HG02938 (cell line): ENCODE measurements around the gene KRT72.

Experiments
- ATAC-seq: cut with Tn5 transposase; IDR thresholded peaks from one replicate; pipeline ENCODE4 v1.9.1; 2021; ENCODE audit warnings: mild to moderate bottlenecking, moderate library complexity; ENCODE audit not compliant: unreplicated experiment

Gene KRT72

DNA sequence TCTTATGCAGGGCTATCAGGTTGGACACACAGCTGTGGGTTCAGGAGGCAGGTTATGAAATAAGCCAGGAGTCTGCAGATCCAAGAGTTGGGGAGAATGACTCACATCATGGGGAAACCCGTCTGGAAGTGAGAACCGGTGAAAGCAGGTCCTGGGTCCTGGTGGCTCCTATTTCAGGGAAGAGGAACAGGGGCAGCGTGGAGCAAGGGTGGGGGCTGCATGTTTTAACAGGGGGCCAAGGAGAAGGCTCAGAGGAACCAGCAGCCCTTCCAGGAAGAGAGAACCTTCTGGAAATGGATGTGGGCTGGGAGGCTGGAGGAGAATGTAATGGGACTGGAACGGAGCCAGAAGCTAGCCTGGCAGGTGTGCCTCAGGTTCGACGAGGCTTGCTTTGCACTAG is 19.8 kb downstream of the KRT72 start:
- no peak for ATAC-seq

DNA sequence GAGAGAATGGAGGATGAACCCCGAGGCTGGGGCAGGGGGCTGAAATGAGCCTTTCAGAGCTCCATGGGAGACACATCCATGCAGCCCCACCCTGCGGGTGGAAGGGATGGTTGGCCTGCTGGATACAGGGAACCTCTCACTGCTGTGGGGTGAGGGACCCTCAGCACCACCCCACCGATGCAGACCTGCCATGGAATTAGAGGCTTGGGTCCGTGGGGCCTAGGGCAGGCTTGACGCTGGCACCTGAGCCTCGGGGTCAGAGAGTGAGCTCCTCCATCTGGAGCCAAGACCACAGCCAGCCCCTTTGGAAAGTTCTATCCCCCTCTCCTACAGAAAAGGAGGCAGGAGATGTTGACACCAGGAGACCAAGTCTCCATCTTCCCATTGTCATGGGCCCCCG is 20.2 kb downstream of the KRT72 start:
- no peak for ATAC-seq

- ATAC-seq: no peak
Measured at GRCh38 chr12:52580496-52580895, 20.8 kb downstream of the KRT72 start.

DNA sequence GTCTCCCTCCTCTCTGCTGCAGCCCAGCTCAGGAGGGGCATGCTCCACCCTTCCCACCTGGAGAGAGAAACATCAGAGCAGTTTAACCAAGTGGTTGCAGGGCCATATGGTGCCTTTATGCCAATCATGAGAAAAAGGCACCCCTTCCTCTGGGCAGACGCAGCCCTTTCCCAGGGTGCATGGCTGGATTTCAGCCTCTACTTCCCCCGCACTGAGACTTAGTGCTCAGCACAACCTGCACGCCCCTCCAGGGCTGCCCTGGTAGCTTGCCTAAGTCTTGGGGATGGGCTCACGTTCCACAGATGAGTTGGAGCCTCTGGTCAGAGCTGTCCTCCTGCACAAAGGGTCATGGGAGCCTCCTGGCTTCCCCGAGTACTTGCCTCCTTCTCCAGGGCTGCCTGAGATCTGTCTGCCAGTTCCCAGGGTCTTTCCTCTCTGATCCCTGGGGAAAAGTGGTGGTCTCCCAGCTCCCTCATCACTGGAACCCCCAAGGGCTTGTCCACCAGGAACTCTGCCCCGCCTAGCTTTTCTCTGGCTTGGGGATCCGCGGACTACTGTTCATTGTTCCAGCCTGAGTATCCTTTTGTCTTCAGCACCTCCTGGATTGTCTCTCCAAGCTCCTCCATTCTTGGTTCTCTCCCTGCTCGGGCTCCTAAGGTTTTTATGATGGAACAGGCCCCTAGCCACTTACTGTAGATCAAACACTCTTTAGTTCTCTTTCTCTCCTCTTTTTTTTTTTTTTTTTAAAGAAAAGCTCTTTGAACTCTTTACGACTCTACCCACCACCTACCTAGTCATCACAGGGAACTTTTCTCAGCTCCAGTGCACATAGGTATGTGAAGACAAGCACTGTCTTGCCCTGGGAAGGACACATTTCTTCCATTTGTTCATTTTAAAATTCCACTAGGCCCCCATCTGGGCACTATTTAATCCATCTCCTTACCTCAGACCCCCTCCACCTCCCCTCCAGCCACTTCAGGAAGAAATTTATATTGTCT is 21.5 kb downstream of the KRT72 start:
- ATAC-seq: no peak

- no peak for ATAC-seq
Measured at GRCh38 chr12:52578469-52578868, 22.8 kb downstream of the KRT72 start.

DNA sequence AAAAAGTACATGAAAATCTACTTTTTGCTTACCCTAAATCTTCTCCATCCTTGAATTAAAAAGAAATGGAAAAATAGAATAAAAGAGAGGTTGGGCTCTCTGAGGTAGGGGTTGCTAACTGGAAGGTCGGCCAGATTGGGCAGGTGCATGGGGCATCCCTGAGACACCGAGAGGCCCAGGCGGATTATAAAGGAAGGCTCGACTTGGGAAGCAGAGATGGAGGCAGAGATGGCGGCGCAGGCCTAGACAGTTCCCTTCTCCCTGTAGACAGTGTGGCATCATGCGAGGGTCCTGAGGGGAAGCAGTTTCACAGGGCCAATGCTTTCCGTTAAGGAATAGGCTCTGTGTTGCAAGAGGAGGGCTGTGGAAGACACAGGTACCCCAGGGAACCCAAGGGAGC is 23.9 kb downstream of the KRT72 start:
- no peak for ATAC-seq

DNA sequence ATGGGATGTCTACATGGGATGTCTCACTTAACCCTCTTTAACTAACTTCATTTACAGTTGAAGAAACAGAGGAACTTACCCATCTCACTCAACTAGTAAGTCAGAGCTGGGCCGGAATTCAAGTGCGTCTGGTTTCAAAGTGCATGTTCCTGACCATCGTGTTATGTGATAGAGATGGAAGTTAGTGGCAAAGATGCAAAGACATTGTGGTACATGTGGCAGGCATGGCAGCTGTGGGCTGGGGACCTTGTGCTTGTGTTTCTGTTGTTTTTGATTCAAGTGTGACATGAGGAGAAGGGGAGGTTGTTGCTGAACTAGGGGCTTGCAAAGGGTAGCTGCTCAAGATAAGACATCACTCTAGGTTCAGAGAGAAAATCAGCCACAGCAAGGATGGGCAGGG is 25.3 kb downstream of the KRT72 start:
- ATAC-seq: no peak

- ATAC-seq: no peak
Measured at GRCh38 chr12:52575256-52575655, 26.0 kb downstream of the KRT72 start.

DNA sequence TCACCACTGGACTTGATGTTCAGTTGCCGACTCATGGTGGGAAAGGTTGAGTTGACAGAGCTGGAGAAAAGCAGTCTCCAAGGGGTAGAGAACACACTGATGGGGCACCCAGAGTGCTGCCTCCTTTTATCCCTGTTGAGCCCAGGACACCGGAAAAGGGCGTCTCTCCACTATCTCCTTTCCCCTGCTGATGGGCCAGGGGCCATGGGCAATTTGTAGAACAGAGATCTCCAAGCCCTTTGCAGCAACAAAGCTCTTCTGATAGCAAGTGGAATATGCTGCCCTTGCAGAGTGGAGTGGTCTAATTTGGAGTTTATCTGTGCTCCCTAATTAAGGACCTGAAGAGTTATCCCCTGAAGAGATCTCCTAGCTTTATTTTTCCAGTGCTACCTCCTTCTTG is 27.5 kb downstream of the KRT72 start, which contains the start of gene KRT74:
KRT74 (minus strand) TSS at position 101 of the 400 bp plus-strand sequence; CDS start at position 35, 66 bp downstream.
- no peak for ATAC-seq

DNA sequence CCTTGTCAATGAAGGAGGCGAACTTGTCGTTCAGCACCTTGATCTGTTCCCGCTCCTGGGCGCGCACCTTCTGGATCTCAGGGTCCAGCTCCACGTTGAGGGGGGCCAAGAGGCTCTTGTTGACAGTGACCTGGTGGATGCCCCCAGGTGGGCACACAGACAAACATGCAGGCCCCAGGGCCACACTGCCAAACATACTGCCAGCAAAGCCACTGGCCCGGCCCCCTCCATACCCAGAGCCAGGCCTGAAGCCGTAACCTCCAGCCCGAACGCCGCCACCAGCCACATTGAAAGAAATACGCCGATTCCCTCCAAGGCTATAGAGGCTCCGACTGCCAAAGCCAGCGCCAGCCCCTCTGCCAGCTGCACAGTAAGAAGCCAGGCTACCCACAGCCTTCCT is 28.0 kb downstream of the KRT72 start:
- ATAC-seq: no peak

DNA sequence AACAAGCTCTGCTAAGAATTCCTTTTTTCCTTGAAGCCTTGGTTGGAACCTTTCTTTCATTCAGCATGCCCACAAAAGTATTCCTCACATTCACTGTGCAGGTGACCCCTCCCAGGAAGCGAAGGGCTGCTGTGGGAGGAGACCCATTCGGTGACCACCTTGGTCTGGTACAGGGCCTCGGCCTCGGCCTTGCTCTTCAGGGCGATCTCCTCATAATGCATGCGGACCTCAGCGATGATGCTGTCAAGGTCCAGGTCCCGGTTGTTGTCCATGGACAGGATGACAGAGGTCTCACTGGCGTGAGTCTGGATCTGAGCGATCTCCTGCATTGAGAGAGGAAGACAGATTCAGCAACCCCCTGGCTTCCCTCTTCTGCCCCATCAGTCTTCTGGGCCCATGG is 30.8 kb downstream of the KRT72 start:
- no peak for ATAC-seq

GRCh38 chr12:52568111-52568510 is 33.2 kb downstream of the KRT72 start:
- no peak for ATAC-seq

- no peak for ATAC-seq
Measured at GRCh38 chr12:52566847-52567291, 34.4 kb downstream of the KRT72 start.

GRCh38 chr12:52564582-52564981 is 36.7 kb downstream of the KRT72 start:
- ATAC-seq: no peak

GRCh38 chr12:52561880-52562449 is 39.3 kb downstream of the KRT72 start:
- ATAC-seq: no peak

DNA sequence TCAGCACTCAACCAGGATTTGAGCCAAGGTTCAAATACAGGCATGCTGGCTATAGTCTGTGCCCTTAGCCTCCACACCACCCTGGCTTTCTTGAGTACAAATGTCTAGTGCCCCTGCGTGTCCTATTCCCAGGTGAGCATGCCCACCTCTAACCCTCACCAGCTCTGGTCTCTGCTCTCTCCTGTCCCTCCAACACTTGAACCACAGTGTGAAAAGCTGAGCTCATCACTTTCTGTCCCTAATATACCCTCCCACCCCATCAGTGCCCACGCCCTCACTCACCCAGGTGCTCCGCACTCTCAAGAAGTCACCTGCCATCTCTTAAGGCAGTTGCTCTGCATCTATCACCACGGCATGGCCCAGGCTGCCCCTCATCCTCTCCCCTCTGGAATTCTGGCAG is 41.3 kb downstream of the KRT72 start:
- ATAC-seq: no peak

DNA sequence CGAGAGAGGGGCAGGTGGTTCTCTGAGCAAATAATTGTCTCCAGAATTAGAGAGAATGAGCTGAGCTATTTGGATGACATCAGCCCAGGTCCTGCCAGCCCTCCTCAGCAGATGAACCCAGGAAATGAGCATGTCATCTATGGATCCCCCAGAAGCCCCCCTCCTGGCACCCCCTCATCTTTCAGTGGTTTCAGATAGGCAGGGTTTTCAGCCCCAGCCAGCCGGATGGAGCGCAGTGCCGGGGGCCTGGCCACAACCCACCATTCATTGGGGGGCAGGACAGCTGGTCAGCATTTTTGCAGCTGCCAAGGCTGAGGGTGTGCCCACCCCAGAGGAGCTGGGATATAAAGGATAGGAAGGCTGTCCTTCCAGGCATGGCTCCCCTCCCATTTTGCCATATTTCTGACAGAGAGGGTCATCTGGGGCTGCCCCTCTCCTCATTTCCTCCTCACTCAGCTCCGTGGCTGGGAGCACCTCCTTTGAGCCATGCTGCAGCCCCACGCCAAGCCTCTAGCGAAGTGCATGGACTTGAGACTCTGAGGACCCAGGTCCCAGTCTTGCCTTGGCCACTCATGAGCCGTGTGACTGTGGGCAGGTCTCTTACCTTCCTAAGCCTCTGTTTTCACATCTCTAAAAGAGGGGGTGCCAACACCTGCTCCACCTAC is 42.4 kb downstream of the KRT72 start:
- ATAC-seq: no peak

DNA sequence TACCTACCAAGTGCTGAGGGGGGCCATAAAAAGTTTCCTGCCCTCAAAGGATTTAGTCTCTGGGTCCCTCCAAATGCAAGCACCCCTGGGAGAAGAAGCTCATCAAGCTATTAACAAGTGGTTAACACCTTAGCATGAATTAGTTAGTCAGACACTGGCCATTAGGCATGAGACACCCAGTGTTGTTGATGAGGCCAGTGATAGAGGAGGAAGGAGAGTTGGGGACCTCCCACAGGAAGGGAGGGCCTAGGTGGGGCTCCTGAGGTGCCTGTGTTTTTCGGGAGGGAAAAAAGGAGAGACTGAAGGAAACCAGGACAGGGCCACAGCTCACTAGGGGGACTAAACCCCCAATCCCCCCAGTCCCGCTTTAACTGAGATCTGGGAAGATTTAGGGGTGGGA is 43.8 kb downstream of the KRT72 start:
- no peak for ATAC-seq

DNA sequence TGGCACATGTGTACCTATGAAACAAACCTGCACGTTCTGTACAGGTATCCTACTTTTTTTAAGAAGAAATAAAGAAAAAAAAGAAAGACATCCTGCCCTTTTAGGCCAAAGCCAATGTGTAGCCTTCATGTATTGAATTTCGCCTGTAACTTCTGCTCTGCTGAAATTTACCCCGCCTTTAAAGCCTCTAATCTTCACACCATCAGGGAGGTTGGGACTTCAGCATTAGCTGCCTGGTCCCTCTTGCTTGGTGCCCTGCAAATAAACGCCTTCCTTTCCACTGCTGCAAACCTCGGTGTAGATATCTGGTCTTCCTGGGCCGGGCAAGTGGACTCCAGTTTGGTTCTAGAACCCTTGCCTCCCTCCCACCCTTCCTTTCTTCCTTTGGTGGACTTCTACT is 45.7 kb downstream of the KRT72 start:
- no peak for ATAC-seq

GRCh38 chr12:52552681-52553195 is 48.5 kb downstream of the KRT72 start, which contains the start of gene KRT71:
Gene KRT71 (minus strand): TSS chr12:52553145. CDS start chr12:52553077, 68 bp downstream.
- ATAC-seq: no peak

DNA sequence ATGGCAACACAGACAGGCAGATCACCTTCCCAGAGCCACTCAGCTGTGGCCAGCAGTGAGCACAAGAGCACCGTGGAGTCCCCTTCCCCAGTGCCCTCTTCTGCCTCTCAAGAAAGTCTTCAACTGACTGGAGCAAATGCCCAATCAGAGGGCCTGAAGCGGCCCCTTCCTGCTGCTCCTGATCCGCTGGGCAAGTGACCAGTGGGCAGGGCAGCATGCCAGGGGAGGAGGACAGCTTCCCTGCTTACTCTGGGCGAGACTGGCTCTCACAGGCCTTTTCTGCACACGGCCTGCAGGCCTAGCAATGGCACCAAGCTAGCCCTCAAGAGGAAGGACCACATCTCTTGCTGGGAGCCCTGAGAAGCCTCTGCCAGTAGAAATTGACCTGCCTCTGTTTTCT is 49.2 kb downstream of the KRT72 start:
- ATAC-seq: no peak
